SK-N-SH (cell line): Measurements from ENCODE around the gene RPAIN. TPM values are rescaled to one million over a fixed set of nuclear protein-coding genes. Genes with fewer than 3 reads are reported as not detected.

Experiments
- CTCF ChIA-PET: fragments of 300-600, 350-600 bp; formaldehyde crosslinking; extraction: SDS; loops from one replicate; lab custom pipeline; 2021; lab: Yijun Ruan, JAX
- POLR2A ChIA-PET: fragments of 350-600 bp; sonication (Branson Sonifier 250); formaldehyde crosslinking; extraction: SDS; loops from one replicate; lab custom pipeline; 2020; ENCODE audit warnings: antibody characterized with exemption, inconsistent platforms; lab: Yijun Ruan, JAX
- DNase-seq: peaks from one replicate; pipeline ENCODE4 v3.0.0; 2012
- H2AFZ ChIP-seq: fragments of 200-600 bp; sonication (generic); 2 replicates; pipeline ENCODE4 v1.8.1; 2016; ENCODE audit warnings: antibody characterized with exemption, mild to moderate bottlenecking, low read depth
- H3F3A ChIP-seq: fragments of 200-600 bp; sonication (generic); replicated peaks from 2 replicates; pipeline ENCODE3; 2016; ENCODE audit warnings: antibody characterized with exemption, mild to moderate bottlenecking; ENCODE audit not compliant: insufficient read depth
- H3K27ac ChIP-seq, 2 experiments: fragments of 200-500 bp in 1 of 2; fragments of 200-600 bp in 1 of 2; sonication (Bioruptor generic) in 1 of 2; sonication (generic), shearing (Covaris generic) in 1 of 2; 2 replicates each; pipeline versions ENCODE4 v1.5.1 to v1.6.1; 2014 to 2016; ENCODE audit warnings: low read depth in 2 of 2, inconsistent platforms in 1 of 2, low read length in 1 of 2, mild to moderate bottlenecking in 1 of 2, mixed read lengths in 1 of 2
- H3K27me3 ChIP-seq: fragments of 200-600 bp; sonication (generic), shearing (Covaris generic); 2 replicates; pipeline ENCODE4 v1.6.1; 2016; ENCODE audit warnings: mixed run types; ENCODE audit not compliant: insufficient read depth
- H3K36me3 ChIP-seq, 2 experiments: fragments of 200-500 bp in 1 of 2; fragments of 200-600 bp in 1 of 2; sonication (Bioruptor generic) in 1 of 2; sonication (generic) in 1 of 2; replicated peaks in 1 of 2; 2 replicates each; pipeline versions ENCODE3 to v1.5.1; 2014 to 2016; ENCODE audit warnings: low read length in 1 of 2, mild to moderate bottlenecking in 1 of 2; ENCODE audit not compliant: insufficient read depth in 2 of 2, control insufficient read depth in 1 of 2
- H3K4me1 ChIP-seq, 2 experiments: fragments of 200-500 bp in 1 of 2; fragments of 200-600 bp in 1 of 2; sonication (Bioruptor generic) in 1 of 2; sonication (generic), shearing (Covaris generic) in 1 of 2; 2 replicates each; pipeline versions ENCODE4 v1.5.1 to v1.6.1; 2014 to 2016; ENCODE audit warnings: low read depth in 1 of 2, low read length in 1 of 2, mixed run types in 1 of 2; ENCODE audit not compliant: insufficient read depth in 2 of 2, control insufficient read depth in 1 of 2
- H3K4me2 ChIP-seq: fragments of 200-600 bp; sonication (generic), shearing (Covaris generic); 2 replicates; pipeline ENCODE4 v1.6.1; 2017; ENCODE audit warnings: mixed run types
- H3K4me3 ChIP-seq, 2 experiments: fragments of 200-500 bp in 1 of 2; fragments of 200-600 bp in 1 of 2; sonication (Bioruptor generic) in 1 of 2; sonication (generic), shearing (Covaris generic) in 1 of 2; 2 replicates each; pipeline versions ENCODE4 v1.5.1 to v1.8.1; 2014 to 2016; ENCODE audit warnings: low read depth in 2 of 2, inconsistent platforms in 1 of 2, low read length in 1 of 2, mild to moderate bottlenecking in 1 of 2, mixed read lengths in 1 of 2, moderate library complexity in 1 of 2
- H3K79me2 ChIP-seq: fragments of 200-600 bp; sonication (generic); 2 replicates; pipeline ENCODE4 v1.8.1; 2017; ENCODE audit warnings: mild to moderate bottlenecking; ENCODE audit not compliant: insufficient read depth
- H3K9ac ChIP-seq: fragments of 200-600 bp; sonication (generic); 2 replicates; pipeline ENCODE4 v1.6.1; 2017; ENCODE audit warnings: mixed run types
- H3K9me2 ChIP-seq: fragments of 200-600 bp; sonication (generic); 2 replicates; pipeline ENCODE4 v1.6.1; 2017; ENCODE audit warnings: mixed run types
- H3K9me3 ChIP-seq: fragments of 200-600 bp; sonication (generic); 2 replicates; pipeline ENCODE4 v1.6.1; 2017; ENCODE audit warnings: mixed run types, mild to moderate bottlenecking, moderate library complexity
- H4K20me1 ChIP-seq: fragments of 200-600 bp; sonication (generic); 2 replicates; pipeline ENCODE4 v1.6.1; 2017; ENCODE audit warnings: mild to moderate bottlenecking, mixed run types; ENCODE audit not compliant: insufficient read depth
- ELF1 ChIP-seq: IDR thresholded peaks from 2 replicates; pipeline ENCODE4 v1.4.0; 2012
- FOXJ3 ChIP-seq: sonication (generic); formaldehyde crosslinking; IDR thresholded peaks from 2 replicates; pipeline ENCODE4 v1.5.1; 2020; ENCODE audit warnings: mild to moderate bottlenecking, missing genetic modification reagents
- GATA2 ChIP-seq: sonication (generic); formaldehyde crosslinking; IDR thresholded peaks from 2 replicates; pipeline ENCODE4 v1.5.0; 2020; ENCODE audit warnings: mild to moderate bottlenecking, missing genetic modification reagents
- MEF2A ChIP-seq: IDR thresholded peaks from 2 replicates; pipeline ENCODE4 v1.4.0; 2012; ENCODE audit warnings: low read depth, borderline replicate concordance
- NFIC ChIP-seq: IDR thresholded peaks from 2 replicates; pipeline ENCODE4 v1.4.0; 2012; ENCODE audit warnings: borderline replicate concordance
- RAD21 ChIP-seq: IDR thresholded peaks from 2 replicates; pipeline ENCODE4 v1.6.1; 2012; ENCODE audit warnings: mild to moderate bottlenecking, low read length
- SIN3A ChIP-seq: IDR thresholded peaks from 2 replicates; pipeline ENCODE4 v1.6.1; 2012; ENCODE audit warnings: low read depth, mild to moderate bottlenecking, low read length, moderate library complexity, borderline replicate concordance
- SMC3 ChIP-seq: IDR thresholded peaks from 2 replicates; pipeline ENCODE4 v1.6.1; 2012; ENCODE audit warnings: low read depth, low read length, improper control_type of control experiment
- TAF1 ChIP-seq: IDR thresholded peaks from 2 replicates; pipeline ENCODE4 v1.6.1; 2012; ENCODE audit warnings: low read depth, mild to moderate bottlenecking, low read length, moderate library complexity, borderline replicate concordance
- WGBS: methylation state at CpG from one replicate; pipeline ENCODE4 v1.1.6; 2017; ENCODE audit warnings: low lambda C conversion rate; 5-methylcytosine and 5-hydroxymethylcytosine counted together
- polyA plus RNA-seq, 3 experiments: library from polyadenylated mRNA; depleted of rRNA; stranded (reverse); fragments of >200 nt; gene quantifications; 2 replicates each; pipeline ENCODE4 v1.2.3, GENCODE V29; 2012
- TF ChIP-seq, protein P1 (sequence below): fragments of 150-350 bp; IDR thresholded peaks from 2 replicates; pipeline ENCODE4 v1.6.1; 2017; ENCODE audit warnings: antibody characterized with exemption, low read length, low read depth, borderline replicate concordance
- TF ChIP-seq, protein P2 (sequence below): fragments of 150-350 bp; IDR thresholded peaks from 2 replicates; pipeline ENCODE4 v1.6.1; 2016; ENCODE audit warnings: mild to moderate bottlenecking, low read depth, low read length
- TF ChIP-seq, protein P3 (sequence below): fragments of 200-600 bp; sonication (generic); IDR thresholded peaks from 2 replicates; pipeline ENCODE4 v1.6.1; 2017; ENCODE audit warnings: antibody characterized with exemption, mild to moderate bottlenecking, moderate library complexity

RPAIN gene
- polyA plus RNA-seq, 1 of the 3 experiments (the other 2 are of a cell fraction) = 75.5 TPM

DNA sequence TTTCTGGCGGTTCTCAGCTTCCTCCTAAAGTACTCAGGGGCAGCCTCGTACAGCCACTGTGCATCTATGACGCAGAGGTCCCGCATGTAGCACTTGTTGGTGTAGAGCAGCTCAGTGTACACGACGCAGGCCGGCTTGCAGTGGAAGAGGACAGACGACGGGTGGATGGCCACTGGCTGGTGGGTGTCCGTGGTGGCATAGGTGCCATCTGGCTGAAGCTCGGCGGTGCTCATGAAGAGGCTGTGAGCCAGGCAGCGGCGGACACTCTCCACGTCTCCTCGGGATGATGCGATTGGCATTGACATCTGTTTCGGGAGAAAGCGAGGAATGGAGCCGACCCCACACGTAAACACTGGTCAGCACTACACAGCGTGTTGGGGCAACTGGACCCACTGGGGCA, 24.2 kb downstream of the RPAIN start:
- CTCF ChIA-PET = interaction anchor here (0.9 to 1.7 kb wide), 2 partner anchors 14 to 194 kb away, joined by 3 to 4 read pairs; no protein-coding TSS in a partner anchor
- H3K27ac ChIP-seq = no peak overlapping the region

DNA sequence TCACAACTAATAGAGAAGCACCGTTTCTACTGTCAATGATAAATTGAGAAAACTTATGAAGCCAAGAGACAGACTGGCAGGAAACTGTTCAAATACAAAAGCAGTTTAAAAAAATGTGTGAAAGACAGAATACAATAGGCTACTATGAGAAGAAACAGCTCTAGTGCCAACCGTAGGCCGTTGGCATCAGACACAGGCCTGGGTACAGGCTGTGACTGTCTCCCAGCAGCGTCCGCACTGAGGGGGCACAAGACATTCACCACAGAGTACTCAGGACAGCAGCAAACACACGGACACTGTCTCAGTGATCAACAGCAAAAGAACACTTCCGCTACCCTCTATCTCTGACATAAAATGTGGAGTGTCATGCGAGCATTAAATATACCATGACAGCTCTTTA, 26.8 kb downstream of the RPAIN start:
- Histone ChIP-seq H3K27ac (no peak overlapping the region), H3K36me3 (peaks cover 55 to 65% of the 10 kb centered on the region in 2 experiments), H2AFZ (no peak overlapping the region), H3F3A (no peaks in the 10 kb centered on the region), H3K27me3 (no peaks in the 10 kb centered on the region), H4K20me1 (no peaks in the 10 kb centered on the region), H3K9me2 (no peaks in the 10 kb centered on the region), H3K4me1 (no peaks in the 10 kb centered on the region), H3K4me2 (no peak overlapping the region), H3K9me3 (no peaks in the 10 kb centered on the region), H3K4me3 (no peak overlapping the region), H3K9ac (no peak overlapping the region), H3K79me2 (no peaks in the 10 kb centered on the region; the same call in 1 of the 2 replicates)
- WGBS = 95% methylated on average over 8 of the region's 8 CpGs
- CTCF ChIA-PET = interaction anchor here (1.3 to 4.3 kb wide), 2 partner anchors 7 to 10 kb away, joined by 4 to 33 read pairs; partner anchors contain the start of gene C1QBP
- POLR2A ChIA-PET = interaction anchor here (1.3 kb wide), 1 partner anchor 13 kb away, joined by 3 read pairs; no protein-coding TSS in a partner anchor
- no peak for DNase-seq
- TF ChIP-seq, protein P1, sequence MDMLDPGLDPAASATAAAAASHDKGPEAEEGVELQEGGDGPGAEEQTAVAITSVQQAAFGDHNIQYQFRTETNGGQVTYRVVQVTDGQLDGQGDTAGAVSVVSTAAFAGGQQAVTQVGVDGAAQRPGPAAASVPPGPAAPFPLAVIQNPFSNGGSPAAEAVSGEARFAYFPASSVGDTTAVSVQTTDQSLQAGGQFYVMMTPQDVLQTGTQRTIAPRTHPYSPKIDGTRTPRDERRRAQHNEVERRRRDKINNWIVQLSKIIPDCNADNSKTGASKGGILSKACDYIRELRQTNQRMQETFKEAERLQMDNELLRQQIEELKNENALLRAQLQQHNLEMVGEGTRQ = no peak
- no peak for TF ChIP-seq TAF1
- no peak for TF ChIP-seq GATA2 (CRISPR knock-in tag)
- TF ChIP-seq, protein P2, sequence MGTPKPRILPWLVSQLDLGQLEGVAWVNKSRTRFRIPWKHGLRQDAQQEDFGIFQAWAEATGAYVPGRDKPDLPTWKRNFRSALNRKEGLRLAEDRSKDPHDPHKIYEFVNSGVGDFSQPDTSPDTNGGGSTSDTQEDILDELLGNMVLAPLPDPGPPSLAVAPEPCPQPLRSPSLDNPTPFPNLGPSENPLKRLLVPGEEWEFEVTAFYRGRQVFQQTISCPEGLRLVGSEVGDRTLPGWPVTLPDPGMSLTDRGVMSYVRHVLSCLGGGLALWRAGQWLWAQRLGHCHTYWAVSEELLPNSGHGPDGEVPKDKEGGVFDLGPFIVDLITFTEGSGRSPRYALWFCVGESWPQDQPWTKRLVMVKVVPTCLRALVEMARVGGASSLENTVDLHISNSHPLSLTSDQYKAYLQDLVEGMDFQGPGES = no peak
- TF ChIP-seq FOXJ3 (CRISPR knock-in tag) = no peak
- TF ChIP-seq, protein P3, sequence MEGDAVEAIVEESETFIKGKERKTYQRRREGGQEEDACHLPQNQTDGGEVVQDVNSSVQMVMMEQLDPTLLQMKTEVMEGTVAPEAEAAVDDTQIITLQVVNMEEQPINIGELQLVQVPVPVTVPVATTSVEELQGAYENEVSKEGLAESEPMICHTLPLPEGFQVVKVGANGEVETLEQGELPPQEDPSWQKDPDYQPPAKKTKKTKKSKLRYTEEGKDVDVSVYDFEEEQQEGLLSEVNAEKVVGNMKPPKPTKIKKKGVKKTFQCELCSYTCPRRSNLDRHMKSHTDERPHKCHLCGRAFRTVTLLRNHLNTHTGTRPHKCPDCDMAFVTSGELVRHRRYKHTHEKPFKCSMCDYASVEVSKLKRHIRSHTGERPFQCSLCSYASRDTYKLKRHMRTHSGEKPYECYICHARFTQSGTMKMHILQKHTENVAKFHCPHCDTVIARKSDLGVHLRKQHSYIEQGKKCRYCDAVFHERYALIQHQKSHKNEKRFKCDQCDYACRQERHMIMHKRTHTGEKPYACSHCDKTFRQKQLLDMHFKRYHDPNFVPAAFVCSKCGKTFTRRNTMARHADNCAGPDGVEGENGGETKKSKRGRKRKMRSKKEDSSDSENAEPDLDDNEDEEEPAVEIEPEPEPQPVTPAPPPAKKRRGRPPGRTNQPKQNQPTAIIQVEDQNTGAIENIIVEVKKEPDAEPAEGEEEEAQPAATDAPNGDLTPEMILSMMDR = no peak
- TF ChIP-seq NFIC = no peak
- TF ChIP-seq ELF1 = no peak
- no peak for TF ChIP-seq RAD21

More for the DNA sequence above, 24.2 kb downstream of the RPAIN start:
- no peaks in the 10 kb centered on the region for H3K9me2 ChIP-seq
- H2AFZ ChIP-seq = no peak overlapping the region
- no peak overlapping the region for H3K4me3 ChIP-seq
- no peaks in the 10 kb centered on the region for H4K20me1 ChIP-seq
- H3K4me1 ChIP-seq = peaks cover 0 to 5% of the 10 kb centered on the region in 2 experiments; a peak in 3 of 4 replicates
- peaks cover 46 to 56% of the 10 kb centered on the region in 2 experiments for H3K36me3 ChIP-seq
- POLR2A ChIA-PET = no interaction called here
- no peak for DNase-seq
- TF ChIP-seq TAF1 = no peak
- TF ChIP-seq SMC3 = no peak
- no peak for TF ChIP-seq SIN3A
- no peak for TF ChIP-seq MEF2A
- WGBS = 90% methylated on average over 21 of the region's 22 CpGs
- no peaks in the 10 kb centered on the region; the same call in 1 of the 2 replicates for H3K79me2 ChIP-seq
- peaks cover 13% of the 10 kb centered on the region for H3F3A ChIP-seq
- no peaks in the 10 kb centered on the region for H3K27me3 ChIP-seq
- H3K4me2 ChIP-seq = no peak overlapping the region
- H3K9ac ChIP-seq = no peak overlapping the region
- H3K9me3 ChIP-seq = no peaks in the 10 kb centered on the region
